Measurements from ENCODE around the gene ZNF138.

Gene ZNF138

DNA sequence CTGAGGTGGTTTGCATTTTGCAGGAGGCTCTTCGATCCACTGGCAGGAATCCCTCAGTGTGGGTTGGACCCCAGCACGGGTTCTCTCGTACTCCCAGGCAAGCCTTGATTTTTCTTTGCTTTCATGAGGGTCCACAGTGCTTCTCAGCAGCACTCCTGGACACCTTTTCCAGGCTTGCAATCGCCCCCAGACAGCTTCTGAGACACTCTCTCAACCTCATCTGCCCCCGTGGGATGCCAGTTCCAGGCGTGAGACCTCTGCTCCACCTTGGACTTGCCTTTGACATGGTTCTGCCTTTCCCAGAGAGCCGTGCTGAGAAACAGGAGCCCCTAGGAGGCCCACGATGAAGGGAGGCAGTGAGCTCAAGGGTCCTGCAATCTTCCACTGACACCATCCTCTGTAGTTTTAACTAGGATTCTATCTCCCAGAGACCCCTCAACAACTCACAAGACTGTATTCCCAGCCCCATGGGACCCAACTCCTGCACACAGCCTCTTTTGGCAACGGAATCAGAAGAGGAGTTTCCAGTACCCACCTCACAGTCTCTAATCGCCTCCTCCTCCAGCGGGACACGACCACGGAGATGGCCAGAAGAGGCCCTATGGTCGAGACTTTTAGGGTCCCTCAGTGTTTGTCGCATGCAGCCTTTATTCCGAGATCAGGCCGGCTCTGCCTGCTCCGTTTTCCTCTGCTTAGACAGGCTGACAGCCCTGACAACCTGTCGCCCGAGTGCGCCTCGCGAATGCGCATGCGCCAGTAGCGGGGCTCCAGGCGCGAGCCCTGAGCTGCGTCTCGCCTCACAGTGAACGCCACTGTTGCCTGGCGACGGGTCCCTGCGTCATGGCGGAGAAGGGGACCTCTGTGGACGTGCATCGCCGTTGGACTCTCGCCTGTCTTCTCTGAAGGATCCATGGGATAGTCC, 82.8 kb downstream of the ZNF138 start:
- H3K9ac ChIP-seq (ENCODE audit: low read length) = peak overlapping the region; percentile 19
- no peaks in the 10 kb centered on the region for H3K36me3 ChIP-seq (ENCODE audit: insufficient read depth, low read length)
- H3K27me3 ChIP-seq (ENCODE audit: control insufficient read depth in 1 of 2, insufficient read depth in 2 of 2, low read length in 2 of 2) = no peaks in the 10 kb centered on the region
- peak overlapping the region; percentile 22 to 80 for H3K4me3 ChIP-seq (ENCODE audit: low read depth in 1 of 2, low read length in 2 of 2)
- no peak overlapping the region for H3K27ac ChIP-seq (ENCODE audit: low read depth, low read length)
- H3K4me1 ChIP-seq (ENCODE audit: insufficient read depth, low read length) = peaks cover 17% of the 10 kb centered on the region
- no peaks in the 10 kb centered on the region for H3K9me3 ChIP-seq (ENCODE audit: low read length)

DNA sequence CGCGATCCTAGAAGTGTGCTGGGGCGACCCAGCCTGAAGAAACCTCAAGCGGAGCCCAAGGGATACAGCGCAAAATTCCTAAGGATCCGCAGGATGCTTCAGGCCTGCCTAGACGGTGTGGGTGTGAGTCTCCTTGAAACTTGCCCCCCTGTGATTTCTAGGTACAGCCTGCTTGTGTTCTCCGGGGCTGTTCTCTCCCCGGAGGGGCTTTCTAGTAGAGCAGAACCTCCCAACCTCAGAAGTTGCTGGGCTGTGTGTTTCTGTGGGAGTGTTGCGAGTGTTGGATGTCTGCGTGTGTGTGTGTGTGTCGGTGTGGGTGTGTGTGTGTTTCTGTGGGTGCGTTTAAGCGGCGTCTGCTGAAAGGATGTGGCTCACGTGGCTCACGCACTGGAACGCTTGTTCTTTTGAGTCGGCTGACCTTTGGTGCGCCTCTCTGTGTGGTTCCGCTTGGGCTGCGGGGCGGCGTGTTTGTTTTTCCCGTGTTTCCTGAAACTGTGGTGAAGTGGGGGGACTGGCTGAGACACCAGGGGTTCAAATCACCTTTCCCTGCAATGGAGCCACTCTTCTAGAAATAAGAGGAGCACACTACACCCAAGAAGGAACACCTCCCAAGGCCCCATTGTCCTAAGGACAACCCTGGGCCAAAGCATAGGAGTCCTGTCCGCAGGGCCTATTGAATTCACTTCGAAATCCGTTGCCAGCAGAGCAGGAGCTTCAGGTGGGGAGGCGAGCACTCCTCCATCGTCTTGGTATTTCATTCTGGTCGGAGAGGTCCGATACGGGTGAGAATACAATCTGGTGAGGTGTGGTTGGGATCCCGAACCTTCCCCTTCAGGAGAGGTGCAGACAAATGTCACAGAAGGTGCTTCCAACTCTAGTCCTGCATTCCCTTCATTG, 83.7 kb downstream of the ZNF138 start:
- H3K4me1 ChIP-seq (ENCODE audit: insufficient read depth, low read length) = peaks cover 18% of the 10 kb centered on the region
- H3K27ac ChIP-seq (ENCODE audit: low read depth, low read length) = no peak overlapping the region
- H3K27me3 ChIP-seq (ENCODE audit: control insufficient read depth in 1 of 2, insufficient read depth in 2 of 2, low read length in 2 of 2) = no peaks in the 10 kb centered on the region
- H3K9me3 ChIP-seq (ENCODE audit: low read length) = no peaks in the 10 kb centered on the region
- no peaks in the 10 kb centered on the region for H3K36me3 ChIP-seq (ENCODE audit: insufficient read depth, low read length)
- no peak overlapping the region for H3K9ac ChIP-seq (ENCODE audit: low read length)
- H3K4me3 ChIP-seq (ENCODE audit: low read depth in 1 of 2, low read length in 2 of 2) = peak overlapping the region; percentile 22 to 80

DNA sequence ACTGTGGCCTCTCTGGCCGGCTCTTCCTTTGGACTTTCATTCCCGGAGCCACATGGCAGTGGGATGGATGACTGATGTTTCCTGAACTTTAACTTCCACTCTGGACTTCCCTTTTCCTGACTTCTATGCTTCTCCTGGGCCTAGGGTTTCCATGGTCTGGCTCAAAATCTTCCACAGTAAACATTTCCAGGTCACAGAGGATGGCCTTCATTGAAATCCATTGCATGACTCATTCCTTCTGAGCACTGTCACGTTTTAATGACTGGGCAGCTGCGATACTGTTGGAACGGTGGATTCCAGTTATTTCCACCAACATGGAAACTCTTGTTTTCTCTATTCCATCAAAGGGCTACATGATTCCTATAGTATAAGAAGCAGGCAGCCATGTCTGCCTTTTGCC, 84.5 kb downstream of the ZNF138 start:
- Histone ChIP-seq H3K27me3 (ENCODE audit: control insufficient read depth in 1 of 2, insufficient read depth in 2 of 2, low read length in 2 of 2) (no peaks in the 10 kb centered on the region), H3K9me3 (ENCODE audit: low read length) (no peaks in the 10 kb centered on the region), H3K27ac (ENCODE audit: low read depth, low read length) (no peak overlapping the region), H3K9ac (ENCODE audit: low read length) (no peak overlapping the region), H3K36me3 (ENCODE audit: insufficient read depth, low read length) (no peaks in the 10 kb centered on the region), H3K4me1 (ENCODE audit: insufficient read depth, low read length) (peaks cover 18% of the 10 kb centered on the region), H3K4me3 (ENCODE audit: low read depth in 1 of 2, low read length in 2 of 2) (no peak overlapping the region)

DNA sequence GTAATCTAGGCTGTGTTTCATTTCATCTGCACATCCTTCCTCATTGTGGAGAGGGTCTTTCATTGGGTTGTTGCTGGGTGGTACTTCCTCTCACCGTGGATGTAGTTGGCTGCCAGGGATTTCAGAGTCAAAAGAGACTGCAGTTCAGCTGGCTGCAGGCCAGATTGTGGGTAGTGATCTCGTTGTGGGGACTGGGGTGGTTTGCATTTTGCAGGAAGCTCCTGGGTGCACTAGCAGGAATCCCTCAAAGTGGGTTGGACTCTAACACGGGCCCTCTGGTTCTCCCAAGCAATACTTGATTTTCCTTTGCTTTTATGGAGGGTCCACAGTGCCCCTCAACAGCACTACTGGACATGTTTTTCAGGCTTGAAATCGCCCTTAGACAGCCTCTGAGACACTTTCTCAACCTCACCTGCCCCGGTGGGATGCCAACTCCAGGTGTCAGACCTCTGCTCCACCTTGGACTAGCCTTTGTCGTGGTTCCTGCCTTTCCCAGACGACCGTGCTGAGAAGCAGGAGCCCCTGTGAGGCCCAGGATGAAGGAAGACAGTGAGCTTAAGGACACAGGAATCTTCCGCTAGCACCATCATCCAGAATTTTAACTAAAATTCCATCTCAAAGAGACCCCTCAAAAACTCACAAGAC, 85.0 kb downstream of the ZNF138 start:
- Histone ChIP-seq H3K36me3 (ENCODE audit: insufficient read depth, low read length) (no peaks in the 10 kb centered on the region), H3K4me3 (ENCODE audit: low read depth in 1 of 2, low read length in 2 of 2) (no peak overlapping the region), H3K9ac (ENCODE audit: low read length) (no peak overlapping the region), H3K9me3 (ENCODE audit: low read length) (no peaks in the 10 kb centered on the region), H3K27ac (ENCODE audit: low read depth, low read length) (no peak overlapping the region), H3K4me1 (ENCODE audit: insufficient read depth, low read length) (peaks cover 18% of the 10 kb centered on the region), H3K27me3 (ENCODE audit: control insufficient read depth in 1 of 2, insufficient read depth in 2 of 2, low read length in 2 of 2) (no peaks in the 10 kb centered on the region)

DNA sequence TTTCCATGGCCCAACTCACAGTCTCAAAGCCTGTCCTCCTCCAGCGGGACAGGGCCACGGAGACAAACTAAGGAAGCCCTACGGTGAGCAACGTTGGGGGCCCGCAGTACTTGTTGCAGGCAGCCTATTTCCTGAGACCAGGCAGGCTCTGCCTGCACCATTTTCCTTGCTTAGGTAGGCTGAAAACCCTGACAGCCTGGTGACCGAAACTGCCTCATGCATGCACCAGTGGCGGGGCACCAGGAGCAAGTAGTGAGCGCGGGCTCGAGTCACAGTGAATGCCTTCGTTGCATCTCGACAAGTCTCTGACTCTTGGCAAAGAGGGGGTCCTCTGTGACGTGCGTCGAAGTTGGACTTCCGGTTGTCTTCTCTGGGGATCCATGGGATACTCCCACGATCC, 85.6 kb downstream of the ZNF138 start:
- Histone ChIP-seq H3K36me3 (ENCODE audit: insufficient read depth, low read length) (no peaks in the 10 kb centered on the region), H3K4me1 (ENCODE audit: insufficient read depth, low read length) (peaks cover 18% of the 10 kb centered on the region), H3K9me3 (ENCODE audit: low read length) (no peaks in the 10 kb centered on the region), H3K4me3 (ENCODE audit: low read depth in 1 of 2, low read length in 2 of 2) (no peak overlapping the region), H3K9ac (ENCODE audit: low read length) (no peak overlapping the region), H3K27ac (ENCODE audit: low read depth, low read length) (no peak overlapping the region), H3K27me3 (ENCODE audit: control insufficient read depth in 1 of 2, insufficient read depth in 2 of 2, low read length in 2 of 2) (no peaks in the 10 kb centered on the region)

DNA sequence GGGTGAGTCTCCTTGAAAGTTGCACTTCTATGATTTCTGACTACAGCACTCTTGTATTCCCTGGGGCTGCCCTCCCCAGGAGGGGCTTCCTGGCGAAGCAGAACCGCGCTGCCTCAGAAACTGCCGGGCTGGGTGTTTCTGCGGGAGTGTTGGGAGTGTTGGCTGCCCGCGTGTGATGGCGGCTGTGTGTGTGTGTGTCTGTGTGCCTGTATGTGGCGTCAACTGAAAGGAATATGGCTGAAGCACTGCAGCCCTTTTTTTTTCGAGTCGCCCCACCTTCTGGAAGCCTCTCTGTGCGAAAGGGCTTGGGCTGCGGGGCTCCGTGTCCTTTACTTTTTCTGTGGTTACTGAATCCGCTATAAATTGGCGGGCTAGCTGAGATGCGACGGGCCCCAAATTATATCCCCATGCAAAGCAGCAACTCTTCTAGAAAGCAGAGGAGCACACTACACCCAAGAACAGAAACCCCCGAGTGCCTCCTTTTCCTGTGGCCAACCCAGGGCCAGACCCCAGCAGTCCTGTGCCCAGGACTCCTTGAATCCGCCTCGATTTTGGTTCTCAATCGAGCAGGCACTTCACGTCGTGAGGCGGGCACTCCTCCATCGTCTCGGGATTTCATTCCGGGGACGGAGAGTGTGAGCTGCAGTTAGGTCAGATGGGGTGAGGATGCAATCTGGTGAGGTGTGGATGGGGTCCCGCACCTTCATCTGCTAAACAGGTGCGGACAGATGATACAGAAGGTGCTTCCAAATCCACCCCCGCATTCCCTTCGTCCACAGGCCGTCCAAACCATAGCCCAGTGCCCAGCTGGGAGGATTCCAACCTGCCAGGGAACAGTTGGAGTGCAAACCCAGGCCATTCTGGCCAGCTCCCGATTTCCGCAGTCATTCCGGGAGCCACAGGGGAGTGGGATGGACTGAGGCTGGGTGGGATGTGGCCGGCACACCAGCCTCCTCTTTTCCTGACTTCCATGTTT, 86.4 kb downstream of the ZNF138 start:
- Histone ChIP-seq H3K27me3 (ENCODE audit: control insufficient read depth in 1 of 2, insufficient read depth in 2 of 2, low read length in 2 of 2) (no peaks in the 10 kb centered on the region), H3K4me3 (ENCODE audit: low read depth in 1 of 2, low read length in 2 of 2) (peak overlapping the region in 1 of 2 donors; percentile 17), H3K36me3 (ENCODE audit: insufficient read depth, low read length) (no peaks in the 10 kb centered on the region), H3K9me3 (ENCODE audit: low read length) (no peaks in the 10 kb centered on the region), H3K4me1 (ENCODE audit: insufficient read depth, low read length) (peaks cover 18% of the 10 kb centered on the region), H3K9ac (ENCODE audit: low read length) (no peak overlapping the region), H3K27ac (ENCODE audit: low read depth, low read length) (peak overlapping the region; percentile 81)

DNA sequence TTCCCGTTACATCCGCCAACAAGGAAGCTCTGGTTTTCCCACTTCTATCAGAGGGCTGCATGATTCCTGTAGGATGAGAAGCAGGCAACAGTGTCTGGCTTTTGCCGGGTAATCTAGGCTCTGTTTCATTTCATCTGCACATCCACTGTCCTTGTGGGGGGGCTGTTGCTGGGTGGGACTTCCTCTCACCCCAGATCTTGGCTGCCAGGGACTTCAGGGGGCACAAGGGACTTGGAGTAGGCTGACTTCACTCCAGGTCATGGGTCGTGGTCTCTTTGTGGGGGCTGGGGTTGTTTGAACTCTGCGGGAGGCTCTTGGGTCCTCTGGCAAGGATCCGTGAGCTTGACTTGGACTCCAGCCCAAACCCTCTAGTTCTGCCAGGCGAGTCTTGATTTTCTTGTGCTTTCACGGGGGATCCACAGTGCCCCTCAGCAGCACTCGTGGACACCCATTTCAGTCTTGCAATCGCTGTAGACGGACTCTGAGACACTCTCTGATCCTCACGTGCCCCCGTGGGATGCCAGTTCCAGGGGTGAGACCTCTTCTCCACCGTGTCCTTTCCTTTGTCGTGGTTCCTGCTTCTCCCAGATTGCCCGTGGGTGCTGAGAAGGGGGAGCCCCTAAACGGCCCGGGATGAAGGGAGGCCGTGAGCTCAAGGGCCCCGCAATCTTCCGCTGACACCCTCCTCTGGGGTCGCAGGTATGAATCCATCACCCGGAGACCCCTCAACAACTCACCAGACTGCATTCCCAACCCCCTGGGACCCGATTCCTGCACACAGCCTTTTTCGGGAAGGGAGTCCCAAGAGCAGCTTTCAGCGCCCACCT, 87.4 kb downstream of the ZNF138 start:
- H3K36me3 ChIP-seq (ENCODE audit: insufficient read depth, low read length) = no peaks in the 10 kb centered on the region
- peak overlapping the region; percentile 81 for H3K27ac ChIP-seq (ENCODE audit: low read depth, low read length)
- H3K4me3 ChIP-seq (ENCODE audit: low read depth in 1 of 2, low read length in 2 of 2) = peak overlapping the region; percentile 59 to 81
- H3K9me3 ChIP-seq (ENCODE audit: low read length) = no peaks in the 10 kb centered on the region
- H3K4me1 ChIP-seq (ENCODE audit: insufficient read depth, low read length) = peaks cover 17% of the 10 kb centered on the region
- H3K9ac ChIP-seq (ENCODE audit: low read length) = peak overlapping the region; percentile 23
- H3K27me3 ChIP-seq (ENCODE audit: control insufficient read depth in 1 of 2, insufficient read depth in 2 of 2, low read length in 2 of 2) = no peaks in the 10 kb centered on the region

DNA sequence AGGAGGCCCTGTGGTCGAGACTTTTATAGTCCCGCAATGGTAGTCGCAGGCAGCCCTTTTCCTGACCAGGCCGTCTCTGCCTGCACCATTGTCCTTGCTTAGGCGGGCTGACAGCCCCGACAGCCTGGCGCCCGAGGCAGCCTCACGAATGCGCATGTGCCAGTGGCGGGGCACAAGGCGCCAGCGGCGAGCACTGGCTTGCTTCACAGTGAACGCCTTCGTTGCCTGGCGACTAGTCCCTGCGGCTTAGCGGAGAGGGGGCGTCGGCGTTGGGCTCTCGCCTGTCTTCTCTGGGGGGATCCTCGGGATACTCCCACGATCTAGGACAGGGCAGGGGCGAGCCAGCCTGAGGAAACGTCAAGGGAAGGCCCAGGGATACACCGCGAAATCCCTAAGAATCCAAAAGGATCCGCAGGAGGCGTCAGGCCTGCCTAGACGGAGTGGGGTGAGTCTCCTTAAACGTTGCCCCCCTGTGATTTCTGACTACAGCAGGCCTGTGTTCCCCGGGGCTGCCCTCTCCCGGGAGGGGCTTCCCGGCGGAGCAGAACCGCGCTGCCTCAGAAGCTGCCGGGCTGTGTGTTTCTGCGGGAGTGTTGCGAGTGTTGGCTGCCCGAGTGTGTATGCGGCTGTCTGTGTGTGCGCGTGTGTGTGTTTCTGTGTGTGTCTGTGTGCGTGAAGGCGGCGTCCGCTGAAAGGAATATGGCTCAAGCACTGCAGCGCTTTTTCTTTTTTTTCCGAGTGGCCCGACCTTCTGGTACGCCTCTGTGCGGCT, 88.3 kb downstream of the ZNF138 start:
- Histone ChIP-seq H3K36me3 (ENCODE audit: insufficient read depth, low read length) (no peaks in the 10 kb centered on the region), H3K9me3 (ENCODE audit: low read length) (no peaks in the 10 kb centered on the region), H3K4me1 (ENCODE audit: insufficient read depth, low read length) (peaks cover 12% of the 10 kb centered on the region), H3K27ac (ENCODE audit: low read depth, low read length) (peak overlapping the region; percentile 81), H3K4me3 (ENCODE audit: low read depth in 1 of 2, low read length in 2 of 2) (peak overlapping the region; percentile 59 to 81), H3K27me3 (ENCODE audit: control insufficient read depth in 1 of 2, insufficient read depth in 2 of 2, low read length in 2 of 2) (no peaks in the 10 kb centered on the region), H3K9ac (ENCODE audit: low read length) (peak overlapping the region; percentile 23)

Measured in muscle layer of colon (tissue), 2 donors.